IPS-NIHi7 (cell line): ENCODE measurements around the gene MINDY4.

Experiments used
- DNase-seq: peaks from one replicate; pipeline ENCODE4 v3.0.0; 2012; ENCODE audit warnings: mixed read lengths; ENCODE audit errors: extremely low spot score

Gene MINDY4

GRCh38 chr7:30775992-30776391, 4.8 kb downstream of the MINDY4 start:
- DNase-seq: no peak

- no peak for DNase-seq
These were observed 5.8 kb downstream of the MINDY4 start for GRCh38 chr7:30776971-30777370.

- no peak for DNase-seq
These were observed 7.2 kb downstream of the MINDY4 start for GRCh38 chr7:30778255-30779025.

- no peak for DNase-seq
These were observed 8.4 kb downstream of the MINDY4 start for GRCh38 chr7:30779574-30779973.

DNA sequence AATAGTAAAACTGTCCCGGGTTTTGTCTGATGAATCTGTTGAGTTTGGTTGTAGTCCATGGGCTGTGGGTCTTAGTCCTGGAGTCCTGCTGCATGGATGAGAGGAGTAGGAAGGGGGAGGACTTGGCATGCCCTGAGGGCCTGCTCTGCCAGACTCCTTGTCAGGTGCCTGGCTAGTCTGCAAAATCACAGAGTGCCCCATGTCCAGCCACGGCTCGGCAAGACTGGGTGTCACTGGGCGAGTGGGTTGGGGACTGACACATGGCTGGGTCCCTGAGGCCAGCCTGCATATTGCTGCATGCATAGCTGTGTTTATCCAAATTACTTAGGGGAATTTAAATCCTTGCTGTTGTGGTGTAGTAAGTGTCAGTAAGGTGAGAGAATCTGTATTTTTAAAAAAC, 9.7 kb downstream of the MINDY4 start:
- DNase-seq: no peak

- DNase-seq: no peak
These were observed 11.5 kb downstream of the MINDY4 start for GRCh38 chr7:30782690-30783089.

DNA sequence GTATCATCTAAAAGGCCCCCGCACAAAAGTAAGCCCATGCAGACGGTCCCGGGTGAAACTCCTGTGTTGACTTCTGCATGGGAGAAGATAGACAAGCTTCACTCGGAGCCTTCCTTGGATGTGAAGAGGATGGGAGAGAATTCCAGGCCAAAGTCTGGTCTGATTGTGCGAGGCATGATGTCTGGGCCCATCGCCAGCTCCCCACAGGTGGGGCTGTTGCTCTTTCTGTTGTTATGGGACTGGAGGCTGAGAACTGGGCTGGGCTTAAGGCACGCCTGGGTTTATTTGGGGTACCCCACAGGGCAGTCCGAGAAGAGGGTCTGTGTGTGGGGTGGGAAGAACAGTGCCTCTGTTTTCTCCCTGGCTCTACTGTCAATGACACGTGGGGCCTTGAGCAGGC, 14.6 kb downstream of the MINDY4 start:
- DNase-seq: no peak

DNA sequence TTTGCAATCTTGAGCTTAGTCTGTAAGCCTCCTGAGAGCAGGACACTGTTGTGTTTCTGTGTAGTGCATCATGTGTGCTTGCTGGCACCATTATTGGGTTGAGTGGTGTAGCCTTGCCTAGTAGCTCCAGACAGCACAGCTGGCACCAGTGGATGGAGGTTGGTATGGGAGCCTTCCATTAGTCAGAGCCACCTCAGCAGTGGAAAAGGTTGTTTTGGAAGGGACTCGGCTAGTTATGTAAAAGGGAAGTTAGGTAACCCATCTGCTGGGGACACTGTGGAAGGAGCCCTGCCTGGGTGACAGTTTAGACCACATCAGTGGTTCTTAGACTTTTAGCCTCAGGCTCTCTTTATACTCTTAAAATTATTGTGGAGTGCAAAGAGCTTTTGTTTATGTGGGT, 16.3 kb downstream of the MINDY4 start:
- no peak for DNase-seq

DNA sequence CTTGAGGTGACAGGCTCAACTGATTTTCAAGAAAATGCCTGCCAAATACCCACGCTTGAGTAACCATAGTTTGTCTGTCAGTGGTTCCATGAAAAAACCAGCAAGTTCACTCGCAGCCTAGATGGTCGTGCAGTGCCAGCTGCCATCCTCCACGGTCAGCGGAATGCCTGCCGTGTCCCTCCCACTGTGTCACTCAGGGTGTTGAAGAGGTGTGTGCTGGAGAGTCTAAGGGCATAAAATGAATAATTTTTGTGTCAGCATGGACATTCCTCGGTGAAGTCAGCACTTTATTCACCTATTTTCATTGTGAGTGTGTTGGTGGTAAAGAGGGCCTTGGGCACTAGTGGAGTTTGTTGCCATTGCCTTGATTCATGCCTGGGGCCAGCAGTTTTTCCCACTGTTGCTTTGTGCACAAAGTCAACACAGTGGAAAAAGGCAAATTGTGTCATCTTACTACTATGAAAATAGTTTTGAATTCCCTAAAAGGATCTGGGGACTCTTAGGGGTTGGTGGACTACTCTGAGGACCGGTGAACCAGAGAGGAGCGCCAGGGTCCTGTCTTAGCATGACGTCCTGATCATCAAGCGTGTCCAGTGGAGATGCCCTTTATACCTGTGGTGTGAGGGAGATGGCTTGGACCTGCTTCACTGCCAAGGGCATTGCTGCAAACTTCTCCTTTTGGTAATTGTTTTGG, 17.6 kb downstream of the MINDY4 start:
- no peak for DNase-seq

DNA sequence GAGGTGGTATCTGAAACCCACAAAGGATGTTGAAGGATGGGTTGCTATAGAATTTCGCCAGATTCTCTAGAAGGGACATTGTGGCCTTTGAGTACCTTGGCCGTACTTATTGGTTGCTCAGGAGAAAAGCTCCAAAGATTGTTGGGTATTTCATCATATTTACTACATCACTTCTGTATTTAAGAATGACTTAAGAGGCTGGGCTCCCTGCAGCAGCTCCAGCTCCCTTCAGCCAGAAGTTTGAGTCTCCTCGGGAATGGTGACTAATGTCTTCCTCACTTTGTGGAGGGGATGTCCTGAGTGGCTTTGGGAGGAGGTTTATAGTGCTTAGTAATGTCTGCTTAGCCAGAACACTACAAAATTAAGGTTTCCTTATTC, 18.1 kb downstream of the MINDY4 start:
- DNase-seq: no peak

GRCh38 chr7:30790356-30790755, 19.1 kb downstream of the MINDY4 start:
- no peak for DNase-seq

GRCh38 chr7:30791114-30791513, 19.9 kb downstream of the MINDY4 start:
- DNase-seq: peak; percentile 75

- no peak for DNase-seq
These were observed 24.1 kb downstream of the MINDY4 start for GRCh38 chr7:30795161-30795948.

DNA sequence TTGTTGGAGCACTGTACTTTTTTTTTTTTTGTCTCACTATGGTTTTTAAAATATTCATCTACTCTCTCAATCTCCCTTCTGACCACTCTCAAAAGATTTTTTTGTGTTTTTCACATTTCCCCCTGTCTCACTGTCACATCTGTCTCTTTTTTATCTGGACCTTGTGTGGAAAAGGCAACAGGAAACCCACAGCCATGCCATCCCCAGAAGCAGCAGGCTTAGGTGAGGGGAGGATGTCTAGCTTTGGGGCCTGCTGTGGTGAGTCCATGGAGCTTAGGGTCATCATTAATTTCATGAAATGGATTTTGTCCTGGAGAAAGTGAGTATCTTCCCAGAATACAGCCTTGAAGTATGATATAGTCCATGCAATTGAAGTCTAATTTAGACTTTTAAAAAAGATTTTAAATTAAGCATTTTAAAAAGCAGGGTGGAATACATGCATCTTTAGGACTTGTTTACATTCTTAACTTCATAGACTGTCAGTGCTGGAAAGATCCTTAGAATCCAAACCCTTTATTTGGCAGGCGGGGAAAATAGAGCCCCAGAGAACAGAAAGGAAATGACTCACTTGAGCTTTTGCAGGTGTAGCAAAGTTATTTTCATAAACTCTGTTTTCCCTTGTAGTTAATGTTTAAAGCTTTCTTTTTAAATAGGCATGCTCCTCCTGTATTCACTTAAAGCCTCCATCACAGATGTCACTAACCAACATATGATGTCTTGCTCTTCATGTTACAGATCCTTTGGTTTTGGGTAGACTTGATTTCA, 25.1 kb downstream of the MINDY4 start:
- no peak for DNase-seq

GRCh38 chr7:30797176-30798040, 26.2 kb downstream of the MINDY4 start:
- no peak for DNase-seq

GRCh38 chr7:30799206-30799975, 28.2 kb downstream of the MINDY4 start:
- no peak for DNase-seq

GRCh38 chr7:30799976-30800661, 28.9 kb downstream of the MINDY4 start:
- DNase-seq: no peak

DNA sequence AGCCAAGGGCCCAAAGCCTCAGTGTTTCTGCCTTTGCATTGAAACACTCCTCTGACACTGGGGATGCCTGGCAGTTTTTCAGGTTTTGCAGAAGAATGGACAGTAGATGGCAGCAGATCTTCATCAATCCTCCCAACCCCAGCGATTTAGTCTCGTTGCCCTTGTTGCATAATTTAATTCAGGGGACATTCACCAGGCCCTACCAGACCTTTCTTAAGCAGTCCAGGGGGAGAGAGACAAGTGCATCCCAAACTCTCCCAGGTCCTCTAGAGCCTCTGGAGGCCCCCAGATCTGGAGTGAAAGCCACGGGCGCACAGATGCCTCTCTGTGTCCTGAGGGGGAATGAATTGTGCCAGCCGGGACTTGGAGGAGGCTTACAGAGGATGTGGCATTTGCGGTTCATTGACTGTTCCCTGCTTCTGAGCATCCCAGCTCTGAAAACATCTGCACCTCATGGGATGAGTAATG, 29.6 kb downstream of the MINDY4 start:
- peak; percentile 84 for DNase-seq

- DNase-seq: no peak
These were observed 31.6 kb downstream of the MINDY4 start for GRCh38 chr7:30802812-30803211.
